Measurements from ENCODE around the gene SPDYE1.
"Not testable (repeated sequence)": the region's sequence is repeated elsewhere in the genome, so short reads cannot be mapped to it uniquely, and the experiment has no call there.

SPDYE1 gene

DNA sequence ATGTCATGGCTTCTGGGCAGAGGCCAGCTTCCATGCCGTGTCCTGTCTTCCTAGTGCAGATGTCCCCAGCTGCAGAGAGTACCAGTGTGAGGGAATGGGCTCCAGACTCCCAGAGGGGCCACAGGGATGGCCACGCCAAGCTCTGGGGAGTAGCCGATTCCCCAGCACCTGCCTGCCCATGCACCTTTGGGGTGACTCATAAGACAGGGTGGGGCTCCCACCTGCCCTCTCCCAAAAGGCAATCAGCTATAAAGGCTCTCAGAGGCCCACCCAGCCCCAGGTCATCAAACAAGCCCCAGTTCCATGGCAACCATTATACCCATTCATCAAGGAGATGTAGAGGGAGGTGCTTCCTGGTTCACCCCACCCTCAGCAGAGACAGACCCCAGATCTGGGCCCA lies at the start of gene SPDYE1:
Gene SPDYE1 (plus strand): TSS at position 366 of the 400 bp plus-strand sequence. CDS start 2,053 bp downstream, outside the sequence.
- not testable (repeated sequence) for DNase-seq (ENCODE audit: low read depth in 2 of 2, low spot score in 1 of 2)

- DNase-seq (ENCODE audit: low read depth in 2 of 2, low spot score in 1 of 2) = no peak
Observed at GRCh38 chr7:43952028-43952427, 45.7 kb upstream of the SPDYE1 start.

DNA sequence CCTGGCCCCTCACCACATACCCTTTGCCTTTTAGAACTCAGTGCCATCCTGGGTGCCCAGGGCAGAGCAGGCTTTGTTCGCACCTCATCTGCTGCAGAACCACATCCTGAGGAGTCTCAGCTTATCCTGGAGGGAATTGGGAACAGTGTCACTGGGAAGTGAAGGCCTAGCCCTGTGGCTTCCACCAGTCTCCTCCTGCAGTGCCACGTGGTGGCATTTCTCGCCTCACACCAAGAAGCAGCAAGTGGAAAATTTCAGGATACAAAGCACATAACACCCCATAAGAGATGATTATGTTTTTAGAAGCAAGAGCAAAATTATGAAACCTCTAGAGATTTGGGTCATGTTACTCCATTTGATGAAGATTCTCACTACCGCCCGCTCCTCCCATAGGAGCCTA lies 44.6 kb upstream of the SPDYE1 start:
- DNase-seq (ENCODE audit: low read depth in 2 of 2, low spot score in 1 of 2) = no peak

DNA sequence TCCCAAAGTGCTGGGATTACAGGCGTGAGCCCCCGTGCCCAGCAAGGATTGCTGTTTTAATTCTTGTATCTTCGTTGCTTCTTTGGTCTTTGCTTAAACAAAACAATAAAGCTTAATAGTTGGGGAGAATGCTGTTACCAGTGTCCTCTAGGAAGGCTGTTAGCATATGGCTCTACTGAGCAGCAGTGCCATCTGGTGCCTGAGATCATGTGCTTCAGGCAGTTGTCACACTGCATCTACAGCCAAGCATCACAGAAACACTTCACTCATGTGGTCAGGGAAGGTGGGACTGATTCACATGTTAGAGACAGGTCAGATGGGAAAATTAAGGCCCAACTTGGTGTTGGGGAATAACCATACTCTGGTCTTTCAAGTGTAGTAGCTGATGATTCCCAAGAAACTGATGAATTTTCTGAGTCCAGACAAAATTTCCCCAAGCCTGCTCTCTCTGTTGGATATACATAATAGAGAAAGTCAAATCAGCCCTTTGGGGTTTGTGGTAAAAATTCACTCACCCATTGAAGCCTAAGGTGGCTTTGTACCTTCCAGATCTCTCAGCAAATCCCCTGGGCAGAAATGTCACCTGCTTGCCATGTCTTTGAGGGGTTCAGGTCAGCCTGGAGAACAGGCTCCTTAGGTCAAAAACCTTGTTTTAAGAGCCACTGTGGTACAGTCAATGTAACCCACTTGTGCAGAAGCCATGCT lies 43.0 kb upstream of the SPDYE1 start:
- no peak for DNase-seq (ENCODE audit: low read depth in 2 of 2, low spot score in 1 of 2)

- DNase-seq (ENCODE audit: low read depth in 2 of 2, low spot score in 1 of 2) = no peak
Observed at GRCh38 chr7:43956027-43956426, 41.7 kb upstream of the SPDYE1 start.

DNA sequence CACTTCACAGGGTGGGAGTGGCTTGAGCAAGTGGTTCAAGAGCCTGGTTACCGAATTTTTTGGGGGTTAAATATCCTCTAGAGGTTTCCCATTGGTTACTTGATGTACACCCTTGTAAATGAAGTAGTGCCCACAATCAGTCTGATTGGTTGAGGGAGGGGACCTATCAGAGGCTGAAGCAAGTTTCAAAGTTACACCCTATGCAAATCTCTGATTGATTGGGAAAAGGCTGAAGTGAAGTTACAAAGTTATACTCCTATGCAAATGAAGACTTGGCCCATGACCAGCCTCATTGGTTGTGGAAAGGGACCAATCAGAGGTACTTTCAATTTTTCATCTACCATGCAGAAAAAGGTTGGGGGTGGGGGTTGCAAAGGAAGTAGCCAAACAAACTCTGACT lies 36.8 kb upstream of the SPDYE1 start:
- DNase-seq (ENCODE audit: low read depth in 2 of 2, low spot score in 1 of 2) = no peak

- not testable (repeated sequence) for DNase-seq (ENCODE audit: low read depth in 2 of 2, low spot score in 1 of 2)
Observed at GRCh38 chr7:43966392-43966791, 31.3 kb upstream of the SPDYE1 start.

DNA sequence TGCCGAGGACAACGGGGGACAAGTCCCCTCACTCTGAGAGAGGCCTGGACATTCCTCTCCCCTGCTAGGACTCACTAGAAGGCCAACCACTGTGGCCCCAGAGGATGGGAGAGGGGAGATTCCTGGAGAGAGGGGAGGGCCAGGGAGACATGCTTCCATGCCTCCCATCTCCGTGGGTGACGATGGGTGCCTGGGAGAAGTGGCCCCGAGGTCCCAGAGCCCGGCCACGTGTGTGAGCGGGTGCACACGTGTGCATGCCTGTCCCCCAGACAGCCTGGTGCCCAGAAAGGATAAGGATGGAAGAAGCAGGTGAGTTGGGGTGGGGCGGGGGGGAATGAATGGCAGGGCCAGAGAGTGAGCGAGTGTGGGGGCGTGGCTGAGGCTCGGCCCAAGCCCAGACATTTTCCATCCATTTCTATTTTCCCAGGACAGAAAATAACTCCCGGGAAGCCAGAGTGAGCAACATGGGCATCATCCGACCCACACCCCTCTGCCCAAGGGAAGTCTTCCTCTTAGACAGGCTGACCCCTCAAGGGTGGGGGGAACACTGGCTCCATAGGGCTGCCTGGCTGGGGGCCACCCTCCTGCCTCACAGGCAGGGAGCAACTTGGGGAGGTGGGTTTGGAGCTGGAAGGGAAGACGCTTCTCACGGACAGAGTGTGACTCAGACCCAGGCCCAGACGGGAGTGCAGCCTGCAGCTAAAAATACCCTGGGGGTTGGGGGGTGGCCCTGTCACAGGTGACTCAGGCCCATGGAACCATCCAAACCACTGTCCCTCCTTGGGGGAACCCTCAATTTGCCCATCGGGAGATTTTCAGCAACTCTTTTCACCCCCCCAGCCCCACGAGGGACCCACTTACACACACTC lies 29.3 kb upstream of the SPDYE1 start:
- not testable (repeated sequence) for DNase-seq (ENCODE audit: low read depth in 2 of 2, low spot score in 1 of 2)

- not testable (repeated sequence) for DNase-seq (ENCODE audit: low read depth in 2 of 2, low spot score in 1 of 2)
Observed at GRCh38 chr7:43969586-43969985, 28.1 kb upstream of the SPDYE1 start.

DNA sequence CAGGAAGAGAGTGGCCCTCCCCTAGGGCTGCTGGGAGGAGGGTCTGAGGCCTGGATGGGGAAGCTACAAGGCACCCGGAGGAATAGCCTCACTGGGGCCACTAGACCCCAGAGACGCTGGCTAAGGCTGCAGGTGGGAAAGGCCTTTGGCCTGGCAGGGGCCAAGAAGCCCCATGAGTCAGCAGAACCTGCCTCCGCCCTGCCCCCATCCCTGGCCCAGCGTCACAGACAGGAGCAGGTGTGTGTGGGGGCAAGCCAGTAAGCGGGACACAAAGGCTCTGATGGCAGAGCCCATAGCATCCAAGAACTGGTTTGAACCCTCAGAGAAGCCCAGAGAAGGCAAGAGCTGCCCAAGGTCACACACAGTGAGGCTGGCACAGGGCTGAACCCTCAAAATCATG lies 27.0 kb upstream of the SPDYE1 start:
- not testable (repeated sequence) for DNase-seq (ENCODE audit: low read depth in 2 of 2, low spot score in 1 of 2)

DNA sequence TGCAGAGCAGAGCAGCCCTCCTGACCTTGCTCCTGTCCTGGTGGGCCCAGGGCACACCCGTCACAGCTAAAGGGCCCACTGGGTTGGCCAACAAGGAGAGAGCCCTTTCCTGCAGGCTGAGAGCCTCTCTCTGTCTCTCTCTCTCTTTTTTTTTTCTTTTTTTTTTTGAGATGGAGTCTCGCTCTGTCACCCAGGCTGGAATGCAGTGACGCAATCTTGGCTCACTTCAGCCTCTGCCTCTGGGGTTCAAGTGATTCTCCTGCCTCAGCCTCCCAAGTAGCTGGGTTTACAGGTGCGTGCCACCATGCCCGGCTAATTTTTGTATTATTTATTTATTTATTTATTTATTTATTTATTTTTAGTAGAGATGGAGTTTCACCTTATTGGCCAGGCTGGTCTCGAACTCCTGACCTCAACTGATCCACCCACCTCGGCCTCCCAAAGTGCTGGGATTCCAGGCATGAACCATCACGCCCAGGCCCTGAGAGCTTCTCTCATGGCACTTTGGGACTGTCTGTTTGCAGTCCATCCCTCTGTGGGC lies 23.6 kb upstream of the SPDYE1 start:
- DNase-seq (ENCODE audit: low read depth in 2 of 2, low spot score in 1 of 2) = not testable (repeated sequence)

DNA sequence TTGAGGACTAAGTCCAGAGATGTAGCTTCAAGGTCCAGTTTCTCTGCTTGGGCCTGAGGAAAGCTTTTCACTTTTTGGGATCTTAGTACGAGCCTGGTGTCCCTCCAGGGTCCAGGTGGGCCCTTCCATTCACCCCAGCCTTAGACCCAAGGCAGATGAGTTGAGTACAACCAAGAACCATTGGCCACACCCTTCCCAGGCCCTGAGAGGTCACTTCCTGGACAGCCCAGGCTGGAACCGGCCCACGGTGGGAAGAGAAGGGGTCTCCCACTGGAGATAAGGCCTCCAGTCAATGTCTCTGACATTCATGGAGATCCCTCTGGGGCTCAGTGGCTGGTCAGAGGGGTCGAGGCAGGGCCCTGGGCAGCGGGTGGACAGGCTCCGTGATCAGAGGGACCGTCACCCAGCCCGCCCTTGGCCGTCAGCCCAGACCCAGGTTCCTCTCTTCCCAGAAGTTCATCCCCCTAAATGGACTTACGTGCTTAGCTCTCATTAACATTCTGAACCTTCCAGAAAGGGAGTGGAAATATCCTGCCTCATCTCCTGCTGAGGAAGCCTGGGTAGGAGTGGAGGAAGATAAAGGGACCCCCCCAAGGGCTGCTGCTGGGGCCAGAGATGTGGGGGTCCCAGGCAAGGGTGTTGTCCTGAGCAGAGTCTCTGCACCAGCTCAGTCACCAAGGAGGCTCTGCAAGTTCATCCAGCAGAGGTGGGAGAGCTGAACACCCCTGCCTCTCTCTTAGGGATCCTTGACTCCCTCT lies 22.8 kb upstream of the SPDYE1 start:
- not testable (repeated sequence) for DNase-seq (ENCODE audit: low read depth in 2 of 2, low spot score in 1 of 2)

- DNase-seq (ENCODE audit: low read depth in 2 of 2, low spot score in 1 of 2) = no peak
Observed at GRCh38 chr7:43977525-43977924, 20.2 kb upstream of the SPDYE1 start.

- not testable (repeated sequence) for DNase-seq (ENCODE audit: low read depth in 2 of 2, low spot score in 1 of 2)
Observed at GRCh38 chr7:43978102-43978501, 19.6 kb upstream of the SPDYE1 start.

GRCh38 chr7:43982848-43983247 lies 14.8 kb upstream of the SPDYE1 start:
- DNase-seq (ENCODE audit: low read depth in 2 of 2, low spot score in 1 of 2) = not testable (repeated sequence)

DNA sequence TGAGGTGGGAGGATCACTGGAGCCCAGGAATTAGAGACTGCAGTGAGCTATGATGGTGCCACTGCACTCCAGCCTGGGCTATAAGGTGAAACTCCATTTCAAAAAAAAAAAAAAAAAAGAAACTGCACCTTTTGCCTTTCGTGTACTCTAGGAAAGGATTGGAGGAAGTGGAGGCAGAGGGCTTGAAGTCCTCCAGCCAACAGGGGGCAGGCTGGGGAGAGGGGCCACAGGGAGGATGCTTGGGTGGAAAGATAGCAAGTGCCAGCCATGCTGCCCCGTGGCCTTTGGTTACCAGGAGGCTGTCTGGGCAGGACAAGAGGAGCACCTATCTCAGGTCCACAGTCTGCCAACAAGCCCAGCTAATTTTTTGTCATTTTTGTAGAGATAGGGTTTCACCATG lies 14.0 kb upstream of the SPDYE1 start:
- DNase-seq (ENCODE audit: low read depth in 2 of 2, low spot score in 1 of 2) = not testable (repeated sequence)

DNA sequence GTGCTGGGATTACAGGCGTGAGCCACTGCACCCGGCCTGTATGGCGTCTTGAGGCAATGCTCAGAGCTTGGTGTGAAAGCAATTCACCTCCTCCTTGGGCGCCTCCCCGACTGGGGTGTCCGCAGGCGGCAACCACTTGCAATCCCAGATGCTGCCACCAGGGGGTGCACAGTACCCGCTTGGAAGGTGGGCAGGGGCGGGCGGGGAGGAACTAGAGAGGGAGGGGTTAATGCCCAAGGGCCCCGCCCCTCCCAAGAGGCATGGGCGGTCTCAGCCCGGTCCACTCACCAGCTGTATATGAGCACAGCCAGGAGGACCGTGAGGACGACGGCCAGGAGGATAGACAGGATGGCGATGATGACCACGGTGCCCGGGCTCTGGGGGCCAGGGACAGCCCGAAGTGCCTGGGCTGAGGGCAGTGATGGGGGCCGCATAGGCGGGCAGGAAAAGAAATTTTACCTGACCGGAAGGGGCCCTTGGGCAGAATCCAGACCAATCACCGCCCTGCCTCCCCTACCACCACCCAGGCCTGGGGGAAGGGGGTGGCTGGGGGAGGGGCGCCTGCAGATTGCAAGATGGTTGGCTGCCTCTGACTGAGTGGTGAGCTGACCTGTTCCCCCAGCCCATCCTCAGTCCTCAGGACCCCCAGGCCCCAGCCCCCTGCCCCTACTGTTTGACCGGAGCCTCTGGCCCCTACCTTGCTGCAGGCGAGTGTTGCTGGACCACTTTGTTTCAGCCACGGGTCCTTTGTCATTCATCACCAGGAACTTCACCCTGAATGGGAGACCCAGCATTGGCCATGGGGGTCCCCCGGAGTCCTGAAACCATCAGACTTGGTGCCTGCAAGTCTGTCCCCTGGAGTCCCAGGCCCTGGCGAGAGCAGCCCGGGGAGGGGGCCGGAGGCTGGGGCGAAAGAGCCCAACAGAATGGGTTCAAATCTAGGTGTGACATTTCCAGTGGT lies 11.5 kb upstream of the SPDYE1 start:
- DNase-seq (ENCODE audit: low read depth in 2 of 2, low spot score in 1 of 2) = peak; percentile 69 to 78

- DNase-seq (ENCODE audit: low read depth in 2 of 2, low spot score in 1 of 2) = not testable (repeated sequence)
Observed at GRCh38 chr7:43987476-43987875, 10.2 kb upstream of the SPDYE1 start.

- not testable (repeated sequence) for DNase-seq (ENCODE audit: low read depth in 2 of 2, low spot score in 1 of 2)
Observed at GRCh38 chr7:43990011-43990585, 7.6 kb upstream of the SPDYE1 start.

DNA sequence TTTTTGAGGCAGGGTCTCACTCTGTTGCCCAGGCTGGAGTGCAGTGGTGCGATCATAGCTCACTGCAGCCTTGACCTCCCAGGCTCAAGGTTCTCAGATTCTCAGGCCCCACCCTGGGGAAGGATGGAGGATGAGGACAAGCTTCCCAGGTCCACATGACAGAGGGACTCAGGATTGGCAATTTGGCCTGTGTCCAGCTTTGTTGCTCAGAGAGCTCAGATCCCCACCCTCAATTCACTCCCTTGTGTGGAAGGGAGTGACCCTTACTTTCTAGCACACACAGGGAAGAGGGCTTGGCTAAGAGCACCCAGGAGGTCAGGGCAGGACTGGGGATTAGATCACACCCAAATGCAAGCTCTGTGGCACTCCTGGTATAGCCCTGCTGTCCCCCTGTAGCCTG lies 6.9 kb upstream of the SPDYE1 start:
- not testable (repeated sequence) for DNase-seq (ENCODE audit: low read depth in 2 of 2, low spot score in 1 of 2)

Measured in stimulated activated CD8-positive, alpha-beta memory T cell treated with anti-CD3 and anti-CD28 coated beads, Interleukin-4, amount 100 ng/mL, for 1 hour (primary cell).